H1 (cell line): ENCODE measurements around the gene MFRP. TPM values are rescaled to one million over a fixed set of nuclear protein-coding genes. Genes with fewer than 3 reads are reported as not detected.

Experiments
- CTCF ChIA-PET: fragments of 300-600 bp; sonication (Branson Sonifier 250); formaldehyde crosslinking; loops from one replicate; lab custom pipeline; 2021; ENCODE audit not compliant: partially characterized antibody; lab: Charles Lee
- POLR2A ChIA-PET: fragments of 300-600 bp; sonication (Branson Sonifier 250); formaldehyde crosslinking; loops from one replicate; lab custom pipeline; 2021; ENCODE audit warnings: inconsistent platforms; ENCODE audit not compliant: partially characterized antibody; lab: Charles Lee
- DNase-seq, 2 experiments: peaks; one replicate each; pipeline versions ENCODE4 v3.0.0 to v3.0.0-alpha.2; 2010 to 2022; ENCODE audit warnings: low spot score in 2 of 2, low read depth in 1 of 2, mixed read lengths in 1 of 2
- FAIRE-seq: peaks from 2 replicates; lab custom pipeline; 2011; peaks lifted over from hg19 to GRCh38; lab: Jason Lieb, UNC
- H2AFZ ChIP-seq: 2 replicates; pipeline ENCODE4 v1.8.1; 2012; ENCODE audit warnings: low read length, inconsistent platforms
- H2AK5ac ChIP-seq: 2 replicates; pipeline ENCODE4 v1.6.1; 2013; ENCODE audit warnings: low read depth, low read length
- H2BK120ac ChIP-seq: replicated peaks from 2 replicates; pipeline ENCODE3; 2013; ENCODE audit warnings: low read depth, low read length, inconsistent platforms
- H2BK12ac ChIP-seq: 2 replicates; pipeline ENCODE4 v1.6.1; 2013; ENCODE audit warnings: low read depth, low read length
- H2BK15ac ChIP-seq: 2 replicates; pipeline ENCODE4 v1.6.1; 2013; ENCODE audit warnings: low read length
- H2BK20ac ChIP-seq: 2 replicates; pipeline ENCODE4 v1.6.1; 2013; ENCODE audit warnings: low read length
- H2BK5ac ChIP-seq: 2 replicates; pipeline ENCODE4 v1.6.1; 2013; ENCODE audit warnings: low read depth, low read length
- H3K14ac ChIP-seq: 2 replicates; pipeline ENCODE4 v1.6.1; 2013; ENCODE audit warnings: inconsistent platforms; ENCODE audit not compliant: insufficient read length
- H3K18ac ChIP-seq: 2 replicates; pipeline ENCODE4 v1.6.1; 2013; ENCODE audit warnings: low read length; ENCODE audit errors: extremely low read depth
- H3K23ac ChIP-seq: 2 replicates; pipeline ENCODE4 v1.6.1; 2013; ENCODE audit warnings: inconsistent platforms; ENCODE audit not compliant: insufficient read length
- H3K23me2 ChIP-seq: 2 replicates; pipeline ENCODE4 v1.6.1; 2013; ENCODE audit warnings: low read depth, low read length
- H3K27ac ChIP-seq: 2 replicates; pipeline ENCODE4 v1.6.1; 2011; ENCODE audit warnings: low read depth, low read length, inconsistent platforms
- H3K27me3 ChIP-seq, 4 experiments: replicated peaks in 1 of 4; 1 replicate in 1 of 4; 2 replicates in 3 of 4; pipeline versions ENCODE4 v1.6.1 to v1.8.1; 2011 to 2013; ENCODE audit warnings: low read length in 3 of 4, mild to moderate bottlenecking in 3 of 4, inconsistent platforms in 2 of 4, mixed read lengths in 2 of 4, moderate library complexity in 1 of 4; ENCODE audit not compliant: control insufficient read depth in 3 of 4, insufficient read depth in 3 of 4; ENCODE audit errors: extremely low read depth in 1 of 4
- H3K36me3 ChIP-seq, 4 experiments: 2 replicates each; pipeline versions ENCODE4 v1.6.1 to v1.8.1; 2011 to 2013; ENCODE audit warnings: mild to moderate bottlenecking in 4 of 4, low read length in 3 of 4, moderate library complexity in 2 of 4, control low read depth in 1 of 4, inconsistent platforms in 1 of 4; ENCODE audit not compliant: insufficient read depth in 4 of 4, control insufficient read depth in 2 of 4
- H3K4ac ChIP-seq: replicated peaks from 2 replicates; pipeline ENCODE3; 2013; ENCODE audit warnings: low read length, low read depth, mixed read lengths, inconsistent platforms; ENCODE audit not compliant: insufficient read length
- H3K4me1 ChIP-seq, 4 experiments: replicated peaks in 1 of 4; 1 replicate in 1 of 4; 2 replicates in 3 of 4; pipeline versions ENCODE4 v1.6.1 to v1.8.1; 2011 to 2013; ENCODE audit warnings: low read length in 3 of 4, inconsistent platforms in 2 of 4, mixed read lengths in 1 of 4; ENCODE audit not compliant: insufficient read depth in 4 of 4, control insufficient read depth in 3 of 4
- H3K4me2 ChIP-seq, 2 experiments: 2 replicates each; pipeline versions ENCODE4 v1.6.1 to v1.8.1; 2011 to 2013; ENCODE audit warnings: low read depth in 2 of 2, low read length in 2 of 2, control low read depth in 1 of 2, inconsistent platforms in 1 of 2, mild to moderate bottlenecking in 1 of 2; ENCODE audit not compliant: insufficient read depth in 1 of 2
- H3K4me3 ChIP-seq, 4 experiments: fragments of 200-600, 300-600 bp in 1 of 4; sonication (generic), shearing (Covaris generic), sonication (Bioruptor Twin) in 1 of 4; 2 replicates each; pipeline versions ENCODE4 v1.5.1 to v1.8.1; 2011 to 2016; ENCODE audit warnings: low read length in 4 of 4, low read depth in 3 of 4, control low read depth in 2 of 4, inconsistent platforms in 2 of 4, mild to moderate bottlenecking in 2 of 4, mixed read lengths in 1 of 4, moderate library complexity in 1 of 4; ENCODE audit not compliant: insufficient read depth in 2 of 4; ENCODE audit errors: extremely low read depth in 1 of 4
- H3K56ac ChIP-seq: replicated peaks from 2 replicates; pipeline ENCODE3; 2013; ENCODE audit warnings: low read depth, mild to moderate bottlenecking, mixed read lengths, low read length, inconsistent platforms; ENCODE audit not compliant: insufficient read length
- H3K79me1 ChIP-seq: 2 replicates; pipeline ENCODE4 v1.6.1; 2013; ENCODE audit warnings: low read depth, low read length, control low read depth
- H3K79me2 ChIP-seq, 2 experiments: 2 replicates each; pipeline versions ENCODE4 v1.6.1 to v1.8.1; 2012 to 2013; ENCODE audit warnings: low read length in 2 of 2, mild to moderate bottlenecking in 2 of 2, inconsistent platforms in 1 of 2; ENCODE audit not compliant: insufficient read depth in 2 of 2, control insufficient read depth in 1 of 2
- H3K9ac ChIP-seq, 4 experiments: replicated peaks in 1 of 4; 1 replicate in 1 of 4; 2 replicates in 3 of 4; pipeline versions ENCODE4 v1.6.1 to v1.8.1; 2011 to 2013; ENCODE audit warnings: low read depth in 3 of 4, low read length in 3 of 4, control low read depth in 2 of 4, mild to moderate bottlenecking in 2 of 4, moderate library complexity in 2 of 4, inconsistent platforms in 1 of 4; ENCODE audit errors: extremely low read depth in 1 of 4
- H3K9me3 ChIP-seq, 2 experiments: 2 replicates each; pipeline versions ENCODE4 v1.6.1 to v1.8.1; 2012 to 2013; ENCODE audit warnings: mild to moderate bottlenecking in 2 of 2, moderate library complexity in 2 of 2, control low read depth in 1 of 2, inconsistent platforms in 1 of 2, low read depth in 1 of 2, low read length in 1 of 2, mixed read lengths in 1 of 2; ENCODE audit not compliant: insufficient read depth in 2 of 2
- H4K20me1 ChIP-seq, 2 experiments: replicated peaks in 1 of 2; 2 replicates each; pipeline versions ENCODE3 to v1.8.1; 2011 to 2013; ENCODE audit warnings: inconsistent platforms in 2 of 2, low read length in 2 of 2, mild to moderate bottlenecking in 1 of 2; ENCODE audit not compliant: insufficient read depth in 2 of 2, control insufficient read depth in 1 of 2
- H4K5ac ChIP-seq: 2 replicates; pipeline ENCODE4 v1.6.1; 2013; ENCODE audit warnings: low read length, low read depth, mixed read lengths, inconsistent platforms; ENCODE audit not compliant: insufficient read length
- H4K8ac ChIP-seq: 2 replicates; pipeline ENCODE4 v1.8.0; 2013; ENCODE audit warnings: mild to moderate bottlenecking, moderate library complexity, low read length, inconsistent platforms; ENCODE audit not compliant: insufficient read depth; ENCODE audit errors: extremely low read depth
- H4K91ac ChIP-seq: replicated peaks from 2 replicates; pipeline ENCODE3; 2013; ENCODE audit warnings: low read length, mixed read lengths, inconsistent platforms; ENCODE audit not compliant: insufficient read length
- ASH2L ChIP-seq: fragments of 200-600, 300-600 bp; sonication (generic); IDR thresholded peaks from one replicate; pipeline ENCODE4 v1.7.1; 2017; ENCODE audit warnings: low read length
- CBX5 ChIP-seq: fragments of 300-800, 300-1000 bp; sonication (generic); IDR thresholded peaks from 2 replicates; pipeline ENCODE4 v1.7.1; 2016; ENCODE audit warnings: antibody characterized with exemption, low read length, low read depth
- EZH2 ChIP-seq: fragments of 200-600 bp; sonication (generic); IDR thresholded peaks from 2 replicates; pipeline ENCODE4 v1.7.1; 2012; ENCODE audit warnings: low read depth, mild to moderate bottlenecking, moderate library complexity, low read length, inconsistent platforms; ENCODE audit not compliant: severe bottlenecking
- MAX ChIP-seq: IDR thresholded peaks from 2 replicates; pipeline ENCODE4 v1.6.1; 2012; ENCODE audit warnings: inconsistent platforms
- SAP30 ChIP-seq: fragments of 300-600 bp; sonication (generic); IDR thresholded peaks from 2 replicates; pipeline ENCODE4 v1.7.1; 2012; ENCODE audit warnings: low read length, moderate library complexity, mild to moderate bottlenecking, inconsistent platforms; ENCODE audit not compliant: insufficient read depth, insufficient replicate concordance
- SIN3A ChIP-seq, 2 experiments: IDR thresholded peaks in 1 of 2; conservative IDR thresholded peaks in 1 of 2; 2 replicates each; pipeline ENCODE4 v1.6.1; 2011 to 2012; ENCODE audit warnings: low read length in 2 of 2, improper control_type of control experiment in 1 of 2, low read depth in 1 of 2, mild to moderate bottlenecking in 1 of 2
- SP2 ChIP-seq: IDR thresholded peaks from 2 replicates; pipeline ENCODE4 v1.6.1; 2012; ENCODE audit warnings: mild to moderate bottlenecking, low read length, inconsistent platforms
- SUZ12 ChIP-seq: fragments of 200-600 bp; sonication (generic); IDR thresholded peaks from 2 replicates; pipeline ENCODE4 v1.6.1; 2012; ENCODE audit warnings: mild to moderate bottlenecking, inconsistent platforms, low read length, moderate library complexity, mixed read lengths
- TAF1 ChIP-seq: IDR thresholded peaks from 2 replicates; pipeline ENCODE4 v1.6.1; 2011; ENCODE audit warnings: mild to moderate bottlenecking, low read depth, low read length
- TAF7 ChIP-seq: optimal IDR thresholded peaks from 2 replicates; pipeline ENCODE3; 2011; ENCODE audit warnings: low read depth, mild to moderate bottlenecking, inconsistent platforms, low read length, moderate library complexity, borderline replicate concordance
- WGBS, 2 experiments: shearing (Covaris generic) in 1 of 2; methylation state at CpG; one replicate each; pipeline versions ENCODE4 v1.1.6 to v1.1.7; 2013 to 2015; ENCODE audit warnings: low lambda C conversion rate in 2 of 2, mixed read lengths in 2 of 2, inconsistent platforms in 1 of 2, low coverage in 1 of 2, missing lambda C conversion rate in 1 of 2; ENCODE audit not compliant: insufficient replicate concordance in 2 of 2, insufficient coverage in 1 of 2, insufficient read length in 1 of 2; ENCODE audit errors: extremely low coverage in 1 of 2, missing lambda C conversion rate in 1 of 2; 5-methylcytosine and 5-hydroxymethylcytosine counted together
- polyA plus RNA-seq, 7 experiments: library from polyadenylated mRNA; depleted of rRNA in 3 of 7; stranded (reverse) in 5 of 7; unstranded in 2 of 7; fragments of >200 nt in 5 of 7; fragments of 200-250 nt in 2 of 7; gene quantifications; 1 replicate in 5 of 7; 2 replicates in 1 of 7; 4 replicates in 1 of 7; pipeline versions ENCODE4 v1.2.1 to v1.2.3, GENCODE V29; 2011 to 2013; ENCODE audit warnings: missing spikeins in 2 of 7, mixed read lengths in 2 of 7
- total RNA-seq: library from RNA; stranded (reverse); fragmentation: NEBNext Ultra II Directional; extraction: Animal tissue kit (Norgen Biotek cat#: 25700); gene quantifications from 2 replicates; pipeline ENCODE4 v1.2.1, GENCODE V29; 2021

MFRP gene
- total and polyA plus RNA-seq, 2 of the 8 experiments (the other 6 are each of a cell fraction or from before 2014, with no cell fraction given): 0.02 TPM; not detected in 1

DNA sequence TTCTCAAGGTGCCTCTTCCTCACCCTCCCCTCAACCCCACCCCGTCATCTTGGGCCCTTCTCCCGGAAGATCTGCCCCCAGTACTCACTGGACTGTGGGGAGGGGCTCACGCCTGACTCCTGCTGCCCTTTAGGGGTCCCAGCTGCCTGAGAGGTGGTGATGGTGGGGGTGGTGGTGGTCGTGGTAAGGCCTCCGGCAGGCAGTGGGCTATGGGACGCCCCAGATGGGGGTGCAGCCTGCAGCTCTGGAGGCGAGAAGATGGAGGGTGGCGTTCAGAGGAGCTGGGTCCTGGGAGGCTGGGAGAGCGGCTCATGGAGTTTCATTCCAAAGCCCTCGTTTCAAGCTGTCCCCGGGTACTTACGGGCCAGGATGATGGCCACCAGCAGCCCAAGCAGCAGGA is 820 bp downstream of the MFRP start:
- H3K36me3 ChIP-seq: no peaks in the 10 kb centered on the region
- H3K4me1 ChIP-seq: peaks cover 0 to 11% (median 8%) of the 10 kb centered on the region in 4 experiments; a peak in 5 of 7 replicates
- no peak overlapping the region for H3K4ac ChIP-seq
- no peak for TF ChIP-seq MAX
- TF ChIP-seq SAP30: no peak
- no peak for TF ChIP-seq SP2
- TF ChIP-seq EZH2: no peak
- TF ChIP-seq ASH2L: no peak
- TF ChIP-seq TAF1: no peak
- TF ChIP-seq SIN3A (conservative IDR thresholded peaks at IDR 0.05 in 1 of 2, IDR thresholded peaks at IDR 0.05 in 1 of 2; ENCODE audit: low read depth in 1 of 2, low read length in 2 of 2): no peak
- TF ChIP-seq TAF7: no peak
- no peak for TF ChIP-seq SUZ12
- TF ChIP-seq CBX5: no peak
- TF ChIP-seq, all 59 proteins: peak for 0
- no peak overlapping the region for H2BK12ac ChIP-seq
- peaks cover 0 to 4% of the 10 kb centered on the region in 2 experiments for H4K20me1 ChIP-seq
- CTCF ChIA-PET: interaction anchor here (1.0 to 20.0 kb wide), 5 partner anchors 10 to 129 kb away, joined by 4 to 463 read pairs (median 22); partner anchors contain the start of genes MCAM and USP2
- H3K9me3 ChIP-seq: no peaks in the 10 kb centered on the region
- H3K18ac ChIP-seq: no peak overlapping the region
- no peak overlapping the region for H3K4me2 ChIP-seq
- H2BK120ac ChIP-seq: no peak overlapping the region
- POLR2A ChIA-PET: interaction anchor here (1.1 kb wide), 1 partner anchor 36 kb away, joined by 3 read pairs; the partner anchor contains the start of gene USP2
- H2BK15ac ChIP-seq: no peak overlapping the region
- H2AK5ac ChIP-seq: no peak overlapping the region
- H4K5ac ChIP-seq: no peak overlapping the region
- H2BK20ac ChIP-seq: no peak overlapping the region
- H3K23ac ChIP-seq: no peak overlapping the region
- H3K14ac ChIP-seq: no peak overlapping the region
- peaks cover 5% of the 10 kb centered on the region; the same call in 1 of the 2 replicates for H3K23me2 ChIP-seq
- H2AFZ ChIP-seq: no peak overlapping the region
- H2BK5ac ChIP-seq: no peak overlapping the region
- DNase-seq (no peak), FAIRE-seq (no peak)
- H3K27me3 ChIP-seq: peaks cover 6 to 25% (median 16%) of the 10 kb centered on the region in 4 experiments
- no peak overlapping the region for H3K56ac ChIP-seq
- H3K79me1 ChIP-seq: no peaks in the 10 kb centered on the region; the same call in 1 of the 2 replicates
- no peak overlapping the region for H4K91ac ChIP-seq
- 71% methylated on average over 8 of the region's 12 CpGs; no CpG with 5 or more reads in 1 of the 2 experiments for WGBS, 2 experiments
- H3K9ac ChIP-seq: no peak overlapping the region
- H3K27ac ChIP-seq: no peak overlapping the region
- peak overlapping the region; percentile 57; the same call in 1 of the 2 replicates for H4K8ac ChIP-seq
- no peaks in the 10 kb centered on the region for H3K79me2 ChIP-seq
- no peak overlapping the region for H3K4me3 ChIP-seq
